Fibroblast of upper back skin (primary cell): Measurements from ENCODE around the gene ARID1A.

Source experiments
- DNase-seq: peaks from one replicate; pipeline ENCODE4 v3.0.0-alpha.2; 2013

ARID1A gene

DNA sequence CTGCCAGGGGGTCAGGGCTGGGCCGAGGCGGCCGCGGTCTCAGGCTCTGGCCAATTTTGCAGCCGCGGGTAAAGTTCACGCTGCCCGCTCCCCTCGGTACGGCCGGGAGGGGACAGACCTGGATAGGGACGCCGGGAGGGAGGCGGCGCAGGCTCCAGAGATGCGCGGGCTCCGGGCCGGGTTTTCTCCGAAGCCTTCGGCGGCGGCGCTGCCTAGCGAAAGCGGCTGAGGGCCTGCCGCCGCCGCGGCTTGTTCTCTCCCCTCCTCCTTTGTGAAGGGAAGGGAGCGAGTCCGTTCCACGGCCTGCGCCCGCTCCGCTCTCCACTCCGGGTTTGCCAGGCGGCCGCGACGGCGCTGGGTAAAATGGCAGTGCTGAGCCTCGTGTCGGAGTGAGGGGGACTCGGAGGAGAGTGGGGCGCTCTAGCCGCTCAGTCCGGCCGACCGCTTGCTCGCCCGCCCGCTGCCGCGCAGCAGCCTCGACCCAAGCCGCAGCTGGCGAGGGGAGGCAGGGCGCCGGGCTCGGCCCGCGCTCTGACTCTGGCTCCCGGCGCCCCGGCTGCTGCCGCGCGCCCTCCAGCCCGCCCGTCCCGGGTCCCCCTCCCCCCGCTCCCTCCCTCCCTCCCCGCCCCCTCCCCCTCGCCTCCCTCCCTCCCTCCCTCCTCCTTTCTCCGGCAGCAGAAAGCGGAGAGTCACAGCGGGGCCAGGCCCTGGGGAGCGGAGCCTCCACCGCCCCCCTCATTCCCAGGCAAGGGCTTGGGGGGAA, at the start of gene ARID1A:
TSS of gene ARID1A (plus strand) at position 660 of the 763 bp plus-strand sequence. CDS start 389 bp downstream, outside the sequence.
- peak; percentile 97 for DNase-seq

DNA sequence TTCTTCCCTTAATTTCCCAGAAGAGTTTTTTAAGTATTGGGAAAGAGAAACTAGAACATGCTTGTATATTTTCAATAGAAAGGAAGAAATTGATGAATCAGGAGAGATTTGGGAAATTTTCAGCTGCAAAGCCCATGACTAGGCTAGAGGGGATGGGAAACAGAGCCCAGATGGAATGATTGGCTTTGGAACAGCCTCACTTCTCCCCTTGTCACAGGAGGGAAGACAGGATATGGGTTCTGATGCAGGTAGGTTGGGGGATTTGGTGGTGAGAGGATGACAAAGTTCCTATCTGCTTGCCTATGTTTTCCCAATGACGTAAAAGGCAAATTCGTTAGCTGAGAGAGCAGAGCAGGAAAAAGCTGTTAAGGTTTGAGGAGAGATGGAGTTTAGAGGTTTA, 31.0 kb upstream of the ARID1A start:
- DNase-seq = no peak

DNA sequence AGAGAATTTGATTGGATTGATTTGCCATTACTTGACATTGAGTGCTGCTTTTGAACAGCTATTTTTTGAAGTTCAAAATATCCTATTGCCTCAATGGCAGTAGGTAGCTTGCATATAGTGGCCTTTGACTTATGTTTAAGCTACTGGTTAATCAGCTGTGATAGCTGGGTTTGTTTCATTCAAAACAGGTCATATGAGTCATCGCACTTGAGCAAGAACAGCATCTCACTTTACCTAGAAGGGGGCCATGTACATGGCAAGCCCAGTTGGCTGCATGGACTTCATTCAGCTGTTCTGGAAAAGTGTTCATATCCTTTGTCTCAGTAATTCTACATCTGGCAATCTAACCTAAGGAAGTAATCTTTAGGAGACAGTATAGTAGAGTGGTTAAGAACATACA, 29.0 kb upstream of the ARID1A start:
- DNase-seq = peak; percentile 11

DNA sequence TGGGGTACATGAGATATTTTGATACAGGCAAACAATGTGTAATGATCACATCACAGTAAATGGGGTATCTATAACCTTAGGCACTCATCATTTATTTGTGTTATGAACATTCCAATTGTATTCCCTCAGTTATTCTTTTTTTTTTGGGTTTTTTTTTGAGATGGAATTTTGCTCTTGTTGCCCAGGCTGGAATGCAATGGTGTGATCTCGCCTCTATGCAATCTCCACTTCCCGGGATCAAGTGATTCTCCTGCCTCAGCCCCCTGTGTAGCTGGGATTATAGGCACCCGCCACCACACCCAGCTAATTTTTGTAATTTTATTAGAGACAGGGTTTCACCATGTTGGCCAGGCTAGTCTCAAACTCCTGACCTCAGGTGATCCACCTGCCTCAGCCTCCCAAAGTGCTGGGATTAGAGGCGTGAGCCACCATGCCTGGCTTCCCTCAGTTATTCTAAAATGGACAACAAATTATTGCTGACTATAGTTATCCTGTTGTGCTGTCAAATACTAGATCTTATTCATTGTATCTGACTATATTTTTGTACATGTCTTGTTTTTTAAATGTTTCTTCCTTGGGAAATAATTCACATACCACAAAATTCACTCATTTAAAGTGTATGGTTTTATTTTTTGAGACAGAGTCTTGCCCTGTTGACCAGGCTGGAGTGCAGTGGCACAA, 27.6 kb upstream of the ARID1A start:
- peak; percentile 46 for DNase-seq

DNA sequence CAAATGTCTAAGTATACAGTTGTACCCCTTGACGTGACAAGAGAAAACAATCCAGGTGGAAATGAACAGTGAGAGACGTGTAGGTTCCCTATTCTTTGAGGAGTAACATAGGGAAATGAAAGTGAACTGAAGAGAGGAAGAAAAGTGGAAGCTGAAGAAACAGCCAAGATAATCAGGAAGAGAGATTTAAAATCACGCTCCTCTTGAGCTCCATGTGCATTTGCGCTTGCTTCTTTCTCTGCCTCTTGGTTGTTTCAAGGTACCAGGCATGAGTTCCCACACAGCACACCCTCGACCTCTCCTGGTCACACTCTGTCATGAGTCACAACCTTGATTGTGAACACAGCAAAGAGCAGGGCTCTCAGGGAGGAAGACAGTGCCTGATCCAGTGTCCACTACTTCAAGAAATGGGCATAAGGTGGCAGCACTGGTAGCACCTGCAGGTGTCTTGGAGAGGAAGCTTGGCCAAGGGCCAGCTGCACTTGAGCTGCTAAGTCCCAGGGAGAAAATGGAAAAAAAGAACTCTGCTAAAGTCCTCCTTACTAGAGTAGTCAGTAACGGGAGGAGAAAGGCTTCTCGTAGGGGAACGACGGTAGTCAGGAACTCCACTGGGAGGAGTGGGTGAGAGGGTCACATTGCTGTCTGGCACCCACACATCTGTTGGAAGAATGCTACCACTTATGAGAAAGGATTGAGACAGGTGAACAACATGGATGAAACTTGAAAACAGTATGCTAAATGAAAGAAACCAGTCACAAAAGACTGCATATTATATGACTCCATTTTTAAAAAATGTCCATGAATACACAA, 18.3 kb upstream of the ARID1A start:
- DNase-seq = peak; percentile 57

DNA sequence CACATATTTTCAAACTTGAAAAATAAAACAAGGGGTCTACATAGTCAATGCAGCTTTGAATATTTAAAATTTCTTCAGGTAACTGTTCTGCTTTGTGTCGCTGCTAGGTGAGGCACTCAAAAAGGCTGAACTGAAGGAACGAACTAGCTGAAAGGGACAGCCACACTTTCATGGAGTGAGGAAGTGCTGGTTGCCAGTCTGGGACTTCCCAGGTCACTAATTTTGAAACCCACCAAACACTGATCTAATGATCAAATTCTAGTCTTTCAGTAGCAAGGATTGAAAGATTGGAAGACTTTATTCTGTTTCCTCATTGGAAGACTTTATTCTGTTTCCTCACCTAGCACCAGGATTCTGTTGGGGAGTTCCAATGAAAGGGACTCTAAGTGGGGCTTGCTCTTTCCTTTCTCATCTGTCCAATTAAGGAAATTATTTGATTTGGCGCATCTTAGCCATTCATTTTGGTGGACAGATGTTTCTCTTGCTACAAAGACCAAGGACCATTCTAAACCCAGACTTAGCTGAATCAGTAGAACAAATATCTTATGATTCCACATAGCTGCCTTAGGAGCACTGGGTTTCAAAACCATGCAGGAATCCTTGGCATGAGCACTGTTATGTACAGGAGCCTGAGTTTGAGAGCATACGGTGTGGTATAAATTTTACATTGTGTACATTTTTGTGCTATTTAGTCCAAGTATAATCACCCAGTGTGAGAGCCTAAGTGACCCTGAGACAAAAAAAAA, 10.9 kb upstream of the ARID1A start:
- peak; percentile 45 for DNase-seq

DNA sequence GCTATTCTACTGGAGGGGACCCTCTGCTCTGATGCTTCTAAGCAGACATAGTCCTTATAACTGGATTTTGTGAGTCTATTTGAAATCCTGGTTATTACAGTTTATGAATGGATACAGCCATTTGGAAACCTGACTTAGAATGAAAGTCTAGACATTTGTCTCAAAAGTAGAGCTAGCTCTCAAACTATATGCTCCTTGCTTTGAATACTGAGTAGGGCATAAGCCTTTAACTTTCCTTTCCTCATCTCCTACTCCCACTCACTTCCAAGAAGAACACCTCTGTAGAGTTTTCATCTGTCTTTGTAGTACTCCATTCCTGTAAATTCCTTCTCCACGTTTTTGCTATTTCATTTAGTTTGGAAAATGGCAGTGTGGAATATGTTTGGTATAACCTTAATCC, 9.0 kb upstream of the ARID1A start:
- DNase-seq = no peak

DNA sequence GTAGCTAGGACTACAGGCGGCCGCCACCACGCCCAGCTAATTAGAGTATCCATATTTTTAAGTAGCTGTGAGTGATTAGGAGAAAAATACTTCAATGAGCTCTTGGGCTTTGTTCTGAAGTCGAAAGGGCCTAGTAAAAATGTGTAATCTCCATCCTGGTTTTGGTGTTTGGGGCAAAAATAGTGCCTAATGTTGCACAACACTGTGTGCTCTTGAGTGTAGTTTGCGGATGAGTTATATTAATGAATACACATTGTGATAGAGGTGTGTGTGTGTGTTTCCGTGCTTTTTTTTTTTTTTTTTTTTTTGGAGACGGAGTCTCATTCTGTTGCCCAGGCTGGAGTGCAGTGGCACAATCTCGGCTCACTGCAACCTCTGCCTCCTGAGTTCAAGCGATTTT, 6.3 kb upstream of the ARID1A start:
- DNase-seq = no peak

DNA sequence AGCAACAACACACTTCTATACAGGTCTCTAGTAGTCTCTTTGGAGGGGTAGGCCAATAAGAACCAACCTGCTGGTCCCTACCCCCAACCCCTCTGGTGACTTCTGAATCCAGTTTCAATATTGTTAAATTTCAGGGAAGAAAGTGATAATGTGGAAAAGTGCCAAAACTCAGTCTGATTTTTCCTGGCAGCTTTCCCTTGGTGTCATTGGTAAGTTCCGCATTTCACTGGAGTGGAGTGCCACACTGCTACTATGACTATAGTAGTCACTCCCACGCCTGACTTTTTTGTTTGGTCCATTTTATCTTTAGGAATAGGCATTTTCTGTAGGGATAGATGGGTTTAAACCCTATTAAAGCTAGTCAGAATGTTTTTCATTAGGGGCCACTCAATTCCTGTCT, 5.7 kb upstream of the ARID1A start:
- DNase-seq = no peak

DNA sequence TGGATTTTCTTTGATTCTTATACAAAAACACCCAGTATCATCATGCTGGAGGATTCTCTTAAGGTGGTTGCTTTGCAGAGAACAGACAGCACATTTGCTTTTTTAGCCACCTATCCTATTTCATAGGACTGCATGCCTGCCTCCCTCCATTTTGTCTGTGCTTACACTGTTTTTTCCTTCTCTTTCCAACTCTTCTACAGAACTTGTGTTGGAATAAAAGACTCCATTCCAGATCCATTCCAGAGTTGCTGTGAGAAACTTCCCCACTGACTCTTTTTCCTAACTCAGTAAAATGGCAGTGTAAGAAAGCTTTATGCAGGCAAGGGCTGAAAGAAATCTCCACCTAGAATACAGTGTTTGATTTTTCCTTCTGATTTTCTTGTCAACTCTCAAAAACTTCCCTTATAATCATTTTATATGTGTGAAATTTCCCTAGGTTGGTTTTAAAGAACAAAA, 5.2 kb upstream of the ARID1A start:
- DNase-seq = no peak

DNA sequence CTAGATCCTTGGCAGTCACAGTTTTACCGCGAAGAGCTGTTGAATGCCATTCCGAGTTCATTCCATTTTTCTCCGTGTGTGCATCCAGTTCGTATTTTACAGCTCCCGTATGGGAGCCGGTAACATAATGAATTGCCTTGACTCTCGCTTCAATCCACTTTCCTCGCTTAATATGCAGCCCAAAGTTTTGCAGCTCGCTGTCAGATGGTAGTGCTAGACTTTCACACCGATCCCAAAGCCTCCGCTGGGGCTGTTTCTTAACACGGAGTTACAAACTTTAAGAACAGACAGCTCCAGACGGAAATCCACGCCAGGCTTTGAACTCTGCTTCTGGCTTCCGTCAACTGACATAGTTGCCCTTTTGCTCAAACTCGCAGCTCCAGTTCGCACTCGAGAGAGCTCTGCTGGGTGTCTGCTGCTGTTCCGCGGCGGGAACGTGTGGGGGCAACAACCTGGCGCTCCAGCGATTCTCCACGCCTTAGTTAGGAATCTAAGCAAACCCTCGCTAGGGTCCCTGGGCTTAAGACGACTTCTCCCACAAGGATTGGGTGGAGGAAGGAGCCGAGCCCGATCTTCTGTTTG, 3.5 kb upstream of the ARID1A start:
- DNase-seq = peak; percentile 96

DNA sequence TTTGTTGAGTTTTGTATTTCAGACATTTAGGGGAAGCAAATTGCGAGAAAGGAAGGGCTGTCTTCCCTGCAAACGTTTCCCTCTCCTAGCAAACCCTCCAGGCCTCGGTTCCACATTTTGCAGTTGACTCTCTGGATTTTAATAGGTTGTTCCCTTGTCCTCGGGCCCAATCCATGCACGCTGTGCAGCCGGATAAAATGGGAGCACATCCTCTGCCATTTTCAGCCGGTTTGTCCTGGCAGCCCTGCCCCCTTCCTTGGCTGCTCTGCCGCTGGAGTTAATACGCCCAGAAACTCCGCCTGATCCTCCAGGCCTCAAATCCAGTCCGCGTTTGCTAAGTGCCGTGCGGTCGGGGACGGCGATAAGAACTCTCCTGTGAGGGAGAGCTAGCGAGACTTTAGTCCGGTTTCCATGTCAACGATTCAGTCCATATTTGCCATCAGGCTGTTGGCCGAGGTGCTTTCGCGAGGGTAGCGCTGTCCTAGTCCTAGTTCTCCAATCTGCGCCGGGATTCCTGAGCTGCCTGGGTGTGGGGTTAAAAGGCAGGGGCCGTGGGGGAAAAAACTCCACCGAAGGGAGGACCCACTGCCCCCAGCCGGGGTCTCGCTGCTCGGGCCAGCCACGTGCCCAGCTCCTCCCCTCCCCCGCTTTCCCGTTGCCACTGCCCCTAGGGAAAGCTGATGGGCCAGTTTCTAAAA, 2.9 kb upstream of the ARID1A start:
- peak; percentile 99 for DNase-seq

DNA sequence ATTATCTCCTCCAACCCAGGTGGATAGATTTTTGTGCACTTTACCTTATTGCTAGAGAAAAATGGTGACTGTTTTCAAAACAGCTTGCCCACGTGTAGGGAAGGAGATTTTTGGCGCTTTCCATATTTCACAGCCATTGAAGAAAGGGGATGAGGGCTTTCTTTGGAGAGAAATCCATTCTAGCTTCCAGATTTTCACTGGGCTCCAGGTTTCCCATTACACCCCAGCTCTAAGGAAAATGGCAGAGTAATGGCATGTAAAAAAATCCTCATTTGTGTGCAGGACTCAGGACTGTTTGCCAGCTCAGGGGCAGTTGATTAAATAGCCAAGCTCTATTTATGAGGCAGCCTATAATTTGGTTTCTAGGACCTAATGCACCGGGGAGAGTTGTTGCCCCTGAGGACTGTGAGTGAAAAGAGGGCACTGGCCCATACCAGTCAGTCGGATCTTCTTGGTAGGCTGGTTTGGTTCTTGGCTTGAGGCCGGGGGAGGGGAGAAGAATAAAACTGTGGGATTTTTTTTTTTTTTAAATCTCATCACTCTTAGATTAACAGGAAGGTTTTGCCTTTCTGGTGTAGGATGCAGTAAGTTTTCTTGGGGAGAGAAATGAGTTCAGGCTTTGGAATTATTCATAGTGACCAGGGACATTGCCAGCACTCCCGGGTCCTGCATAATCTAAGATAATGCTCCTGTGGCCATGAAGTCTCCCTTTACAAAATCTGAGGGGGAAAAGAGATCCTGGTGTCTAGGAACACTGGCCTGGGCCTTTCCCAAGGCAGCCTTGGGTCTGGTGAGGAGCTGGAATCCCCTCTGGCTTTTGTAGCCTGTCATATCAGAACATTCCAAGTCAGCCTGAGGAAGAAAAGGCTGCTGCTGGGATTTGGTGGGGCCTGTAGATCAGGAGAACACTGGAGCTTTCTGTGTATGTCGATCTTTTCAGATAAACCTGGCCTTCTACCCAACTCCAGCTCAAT, 1.9 kb upstream of the ARID1A start:
- DNase-seq = no peak

DNA sequence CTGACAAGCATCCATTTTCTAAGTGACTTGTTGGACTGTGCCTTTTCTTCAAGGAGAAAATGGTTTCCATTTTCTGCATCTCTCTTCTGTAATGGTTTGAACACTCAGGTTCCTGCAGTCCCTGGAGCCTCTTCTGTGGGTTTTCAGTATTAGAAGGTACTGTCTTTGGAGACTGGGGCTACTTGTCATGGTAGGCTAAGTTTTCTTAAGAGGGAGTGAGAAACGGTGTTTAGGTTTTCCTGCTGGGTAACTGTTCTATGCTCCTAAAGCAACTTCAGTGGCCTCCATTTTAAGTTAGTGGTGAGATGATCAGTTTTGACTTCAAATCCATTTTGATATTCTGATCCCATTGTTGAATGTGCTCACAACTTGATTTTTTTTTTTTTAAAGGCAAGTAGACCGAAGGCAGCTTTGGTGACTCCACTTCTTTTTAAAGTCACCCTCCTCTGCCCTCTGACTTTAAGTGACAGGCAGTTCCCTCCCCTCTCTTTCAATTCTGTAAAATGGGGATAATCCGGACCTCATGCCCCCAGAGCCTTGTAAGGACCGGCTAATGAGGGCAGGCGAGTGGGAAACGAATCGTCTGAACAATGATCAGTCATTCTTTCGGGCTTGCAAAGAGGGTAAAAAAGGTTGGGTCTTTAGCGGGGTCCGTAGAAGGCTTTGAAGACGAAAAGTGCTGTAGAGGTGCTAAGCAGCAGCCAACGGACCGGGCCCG, 1.0 kb upstream of the ARID1A start:
- DNase-seq = no peak

DNA sequence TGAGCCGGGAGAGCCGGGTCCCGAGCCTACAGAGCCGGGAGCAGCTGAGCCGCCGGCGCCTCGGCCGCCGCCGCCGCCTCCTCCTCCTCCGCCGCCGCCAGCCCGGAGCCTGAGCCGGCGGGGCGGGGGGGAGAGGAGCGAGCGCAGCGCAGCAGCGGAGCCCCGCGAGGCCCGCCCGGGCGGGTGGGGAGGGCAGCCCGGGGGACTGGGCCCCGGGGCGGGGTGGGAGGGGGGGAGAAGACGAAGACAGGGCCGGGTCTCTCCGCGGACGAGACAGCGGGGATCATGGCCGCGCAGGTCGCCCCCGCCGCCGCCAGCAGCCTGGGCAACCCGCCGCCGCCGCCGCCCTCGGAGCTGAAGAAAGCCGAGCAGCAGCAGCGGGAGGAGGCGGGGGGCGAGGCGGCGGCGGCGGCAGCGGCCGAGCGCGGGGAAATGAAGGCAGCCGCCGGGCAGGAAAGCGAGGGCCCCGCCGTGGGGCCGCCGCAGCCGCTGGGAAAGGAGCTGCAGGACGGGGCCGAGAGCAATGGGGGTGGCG, 371 bp downstream of the ARID1A start:
- DNase-seq = no peak

DNA sequence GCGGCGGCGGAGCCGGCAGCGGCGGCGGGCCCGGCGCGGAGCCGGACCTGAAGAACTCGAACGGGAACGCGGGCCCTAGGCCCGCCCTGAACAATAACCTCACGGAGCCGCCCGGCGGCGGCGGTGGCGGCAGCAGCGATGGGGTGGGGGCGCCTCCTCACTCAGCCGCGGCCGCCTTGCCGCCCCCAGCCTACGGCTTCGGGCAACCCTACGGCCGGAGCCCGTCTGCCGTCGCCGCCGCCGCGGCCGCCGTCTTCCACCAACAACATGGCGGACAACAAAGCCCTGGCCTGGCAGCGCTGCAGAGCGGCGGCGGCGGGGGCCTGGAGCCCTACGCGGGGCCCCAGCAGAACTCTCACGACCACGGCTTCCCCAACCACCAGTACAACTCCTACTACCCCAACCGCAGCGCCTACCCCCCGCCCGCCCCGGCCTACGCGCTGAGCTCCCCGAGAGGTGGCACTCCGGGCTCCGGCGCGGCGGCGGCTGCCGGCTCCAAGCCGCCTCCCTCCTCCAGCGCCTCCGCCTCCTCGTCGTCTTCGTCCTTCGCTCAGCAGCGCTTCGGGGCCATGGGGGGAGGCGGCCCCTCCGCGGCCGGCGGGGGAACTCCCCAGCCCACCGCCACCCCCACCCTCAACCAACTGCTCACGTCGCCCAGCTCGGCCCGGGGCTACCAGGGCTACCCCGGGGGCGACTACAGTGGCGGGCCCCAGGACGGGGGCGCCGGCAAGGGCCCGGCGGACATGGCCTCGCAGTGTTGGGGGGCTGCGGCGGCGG, 1.0 kb downstream of the ARID1A start:
- DNase-seq = no peak

DNA sequence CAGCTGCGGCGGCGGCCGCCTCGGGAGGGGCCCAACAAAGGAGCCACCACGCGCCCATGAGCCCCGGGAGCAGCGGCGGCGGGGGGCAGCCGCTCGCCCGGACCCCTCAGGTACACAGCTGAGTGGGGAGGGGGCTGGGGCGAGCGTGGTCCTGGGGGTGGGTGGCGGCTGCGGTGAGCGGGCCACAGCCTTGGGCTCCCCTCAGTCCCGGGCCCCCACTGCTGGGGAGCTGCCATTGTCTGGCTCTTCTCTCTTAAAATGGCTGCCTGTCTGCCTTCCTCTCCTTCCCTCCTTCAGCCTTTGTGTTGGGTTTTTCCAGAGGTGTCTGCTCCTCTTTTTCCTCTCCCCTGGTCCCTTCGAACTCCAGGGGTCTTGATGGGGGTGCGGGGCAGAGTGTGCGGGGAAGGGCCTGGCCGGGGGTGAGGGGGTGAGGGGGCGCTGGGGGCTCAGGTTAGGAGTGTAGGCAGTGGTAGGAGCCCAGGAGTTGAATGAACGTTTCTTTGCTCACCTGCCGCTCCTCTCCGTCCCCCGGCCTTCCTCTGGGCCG, 1.7 kb downstream of the ARID1A start:
- DNase-seq = no peak
